Activated CD4-positive, CD25-positive, alpha-beta regulatory T cell treated with anti-CD3 and anti-CD28 coated beads, Interleukin-2, amount 50 U/mL, for 24 hours (primary cell): ENCODE results near the gene ATP2A1.

Source experiments
- ATAC-seq, 2 donors: fragments of 150-1000 bp; cut with Tn5 transposase; one replicate each; pipeline ENCODE4 v1.10.0; 2021; ENCODE audit warnings: mild to moderate bottlenecking in 1 of 2, moderate library complexity in 1 of 2

Gene ATP2A1

DNA sequence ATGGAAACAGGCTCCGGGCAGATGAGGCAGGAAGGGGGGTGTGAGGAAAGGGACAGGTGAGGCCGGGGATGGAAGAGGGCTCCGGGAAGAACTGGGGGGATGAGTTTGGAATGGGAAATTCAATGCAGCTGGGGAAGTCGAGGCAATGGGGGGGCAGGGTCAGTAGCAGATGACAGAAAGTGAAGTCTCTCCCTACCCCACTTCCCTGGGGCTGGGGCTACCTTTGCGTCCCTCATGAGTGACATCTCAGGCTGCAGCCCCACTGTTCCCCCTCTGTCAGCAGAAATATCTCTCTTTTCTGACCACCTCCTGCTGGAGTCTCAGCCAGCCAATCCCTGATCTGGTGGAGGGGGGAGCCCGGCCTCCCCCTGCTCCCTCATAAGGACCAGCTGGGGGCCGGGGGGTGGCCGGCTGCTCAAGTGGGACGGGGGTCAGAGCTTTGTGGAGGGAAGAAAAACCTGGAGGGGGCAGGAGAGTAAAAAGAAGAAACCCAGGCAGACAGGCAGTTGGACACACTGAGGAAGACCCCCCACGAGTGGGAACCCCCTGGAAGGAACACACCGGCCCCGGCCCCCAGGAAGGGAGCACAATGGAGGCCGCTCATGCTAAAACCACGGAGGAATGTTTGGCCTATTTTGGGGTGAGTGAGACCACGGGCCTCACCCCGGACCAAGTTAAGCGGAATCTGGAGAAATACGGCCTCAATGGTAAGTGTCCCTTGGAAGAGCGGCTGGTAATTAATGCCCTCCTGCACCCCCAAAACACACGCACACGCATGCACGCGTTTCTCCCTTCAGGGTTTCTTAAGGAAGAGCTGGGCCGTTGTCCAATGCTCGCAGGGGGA, at the start of gene ATP2A1:
Gene ATP2A1, plus strand, starts transcription at position 406 of the 844 bp plus-strand sequence. Its CDS starts 184 bp downstream, at position 590.
- ATAC-seq = no peak

DNA sequence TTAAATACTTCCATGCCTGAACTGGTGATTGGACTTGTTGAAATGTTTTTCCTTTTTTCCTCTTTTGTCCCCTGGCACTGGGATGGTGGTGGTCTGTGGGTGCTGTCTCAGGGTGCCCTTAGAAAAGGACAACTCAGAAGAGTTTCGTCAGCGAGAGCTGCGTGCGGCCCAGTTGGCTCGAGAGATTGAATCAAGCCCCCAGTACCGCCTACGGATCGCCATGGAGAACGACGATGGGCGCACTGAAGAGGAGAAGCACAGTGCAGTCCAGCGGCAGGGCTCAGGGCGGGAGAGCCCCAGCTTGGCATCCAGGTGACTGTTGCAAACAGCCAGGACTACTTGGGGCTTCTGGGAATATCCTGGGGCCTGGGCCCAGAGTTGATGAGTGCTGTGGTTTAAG, 48.5 kb upstream of the ATP2A1 start:
- ATAC-seq = no peak

DNA sequence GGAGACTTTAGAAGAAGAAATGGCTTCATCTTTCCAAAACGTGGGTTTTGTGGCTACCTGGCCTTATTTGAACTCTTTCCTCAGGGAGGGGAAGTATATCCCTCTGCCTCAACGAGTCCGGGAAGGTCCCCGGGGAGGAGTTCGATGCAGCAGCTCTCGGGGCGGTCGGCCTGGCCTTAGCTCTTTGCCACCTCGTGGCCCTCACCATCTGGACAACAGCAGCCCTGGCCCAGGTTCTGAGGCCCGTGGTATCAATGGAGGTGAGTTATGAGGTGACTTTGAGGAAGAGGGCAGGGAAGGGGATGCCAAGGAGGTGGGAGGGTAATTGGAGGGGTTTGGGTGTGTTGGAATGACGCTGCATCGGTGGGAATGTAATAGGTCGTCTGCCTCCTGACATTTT, 47.8 kb upstream of the ATP2A1 start:
- no peak for ATAC-seq

DNA sequence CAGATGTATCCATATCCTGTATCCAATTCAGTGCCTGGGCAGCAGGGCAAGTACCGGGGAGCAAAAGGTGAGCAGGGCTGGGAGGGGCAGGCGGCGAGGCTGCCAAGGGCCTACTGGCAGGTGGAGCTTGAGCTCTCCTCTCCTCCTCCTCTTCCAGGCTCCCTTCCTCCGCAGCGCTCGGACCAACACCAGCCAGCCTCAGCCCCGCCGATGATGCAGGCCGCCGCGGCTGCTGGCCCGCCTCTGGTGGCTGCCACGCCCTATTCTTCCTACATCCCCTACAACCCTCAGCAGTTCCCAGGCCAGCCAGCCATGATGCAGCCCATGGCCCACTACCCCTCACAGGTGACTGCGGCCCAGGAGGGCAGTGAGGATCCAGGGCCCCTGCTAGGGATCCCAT, 43.9 kb upstream of the ATP2A1 start:
- no peak for ATAC-seq

DNA sequence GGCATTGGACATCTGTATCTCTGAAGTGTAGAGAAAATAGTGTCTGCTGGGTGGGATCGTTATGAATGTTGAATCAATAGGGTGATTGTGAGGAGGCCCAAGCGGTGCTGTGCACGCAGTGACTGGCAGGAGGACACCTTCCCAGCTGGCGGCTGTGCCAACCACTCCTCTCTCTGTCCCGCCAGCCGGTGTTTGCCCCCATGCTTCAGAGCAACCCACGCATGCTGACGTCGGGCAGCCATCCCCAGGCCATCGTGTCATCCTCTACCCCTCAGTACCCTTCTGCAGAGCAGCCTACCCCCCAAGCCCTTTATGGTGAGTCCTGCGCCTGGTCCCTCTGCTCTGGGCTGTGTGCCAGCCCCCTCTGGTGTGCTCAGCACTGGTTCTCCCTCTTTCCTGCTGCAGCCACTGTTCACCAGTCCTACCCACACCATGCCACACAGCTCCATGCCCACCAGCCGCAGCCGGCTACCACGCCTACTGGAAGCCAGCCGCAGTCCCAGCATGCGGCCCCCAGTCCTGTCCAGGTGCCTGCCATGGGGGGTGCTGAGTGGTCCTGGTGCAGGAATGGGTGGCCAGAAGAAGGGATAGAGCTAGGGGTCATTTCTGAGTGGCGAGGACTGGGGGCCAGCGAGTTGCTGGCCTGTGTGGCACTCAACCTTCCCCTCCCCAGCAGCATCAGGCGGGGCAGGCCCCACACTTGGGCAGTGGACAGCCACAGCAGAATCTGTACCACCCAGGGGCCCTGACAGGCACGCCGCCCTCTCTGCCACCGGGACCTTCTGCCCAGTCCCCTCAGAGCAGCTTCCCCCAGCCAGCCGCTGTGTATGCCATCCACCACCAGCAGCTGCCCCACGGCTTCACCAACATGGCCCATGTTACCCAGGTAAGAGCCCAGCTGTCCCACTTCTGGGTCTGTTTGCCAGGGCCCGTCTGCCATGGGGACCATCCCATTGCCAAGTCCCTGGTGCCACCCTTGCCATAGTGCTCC, 43.1 kb upstream of the ATP2A1 start:
- ATAC-seq = no peak

DNA sequence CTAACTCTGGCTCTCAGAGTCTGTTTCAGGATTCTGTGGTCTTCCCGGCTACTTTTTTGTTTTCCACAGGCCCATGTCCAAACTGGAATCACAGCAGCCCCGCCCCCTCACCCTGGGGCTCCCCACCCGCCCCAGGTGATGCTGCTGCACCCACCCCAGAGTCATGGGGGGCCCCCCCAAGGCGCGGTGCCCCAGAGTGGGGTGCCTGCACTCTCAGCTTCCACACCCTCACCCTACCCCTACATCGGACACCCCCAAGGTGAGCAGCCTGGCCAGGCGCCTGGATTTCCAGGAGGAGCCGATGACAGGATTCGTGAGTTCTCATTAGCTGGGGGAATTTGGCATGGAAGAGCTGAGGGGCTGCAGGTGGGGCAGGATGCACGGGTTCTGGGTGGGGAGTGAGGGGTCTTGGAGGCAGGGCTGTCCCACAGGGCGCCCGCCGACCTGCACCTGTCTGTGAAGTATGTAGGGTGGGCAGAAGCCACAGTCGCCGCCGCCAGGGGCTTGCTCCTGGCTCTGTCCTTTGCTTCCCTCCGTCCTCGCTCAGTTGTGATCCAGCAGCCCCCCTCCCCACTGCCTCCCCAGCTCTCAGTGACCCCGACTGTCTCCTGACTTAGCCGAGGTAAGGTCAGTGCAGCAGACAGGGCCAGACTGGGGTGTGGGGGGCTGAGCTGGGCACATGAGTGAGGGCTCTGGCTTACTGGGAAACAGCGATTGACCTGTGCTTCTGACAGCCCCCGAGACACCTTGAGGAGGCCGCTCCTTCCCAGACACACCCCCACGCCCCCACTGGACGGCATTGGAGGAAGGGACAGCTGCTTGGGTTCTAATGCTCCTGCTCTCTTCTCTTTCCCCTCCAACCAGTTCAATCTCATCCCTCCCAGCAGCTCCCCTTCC, 42.2 kb upstream of the ATP2A1 start:
- no peak for ATAC-seq

DNA sequence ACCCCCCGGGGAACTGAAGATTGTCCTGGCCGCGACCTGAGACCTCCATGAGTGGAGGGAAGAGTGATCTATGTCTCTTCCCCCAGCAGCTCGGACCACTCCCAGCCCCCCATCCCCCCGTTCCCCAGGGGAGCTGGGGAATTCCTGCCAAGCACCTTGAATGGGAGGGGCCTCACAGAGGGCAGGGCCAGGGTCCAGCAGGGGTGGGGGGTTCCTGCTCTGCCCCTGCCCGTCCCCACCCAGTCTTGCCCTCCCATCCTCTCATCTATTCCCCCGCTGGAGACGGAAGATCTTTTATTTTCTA, 41.6 kb upstream of the ATP2A1 start:
- ATAC-seq = no peak

DNA sequence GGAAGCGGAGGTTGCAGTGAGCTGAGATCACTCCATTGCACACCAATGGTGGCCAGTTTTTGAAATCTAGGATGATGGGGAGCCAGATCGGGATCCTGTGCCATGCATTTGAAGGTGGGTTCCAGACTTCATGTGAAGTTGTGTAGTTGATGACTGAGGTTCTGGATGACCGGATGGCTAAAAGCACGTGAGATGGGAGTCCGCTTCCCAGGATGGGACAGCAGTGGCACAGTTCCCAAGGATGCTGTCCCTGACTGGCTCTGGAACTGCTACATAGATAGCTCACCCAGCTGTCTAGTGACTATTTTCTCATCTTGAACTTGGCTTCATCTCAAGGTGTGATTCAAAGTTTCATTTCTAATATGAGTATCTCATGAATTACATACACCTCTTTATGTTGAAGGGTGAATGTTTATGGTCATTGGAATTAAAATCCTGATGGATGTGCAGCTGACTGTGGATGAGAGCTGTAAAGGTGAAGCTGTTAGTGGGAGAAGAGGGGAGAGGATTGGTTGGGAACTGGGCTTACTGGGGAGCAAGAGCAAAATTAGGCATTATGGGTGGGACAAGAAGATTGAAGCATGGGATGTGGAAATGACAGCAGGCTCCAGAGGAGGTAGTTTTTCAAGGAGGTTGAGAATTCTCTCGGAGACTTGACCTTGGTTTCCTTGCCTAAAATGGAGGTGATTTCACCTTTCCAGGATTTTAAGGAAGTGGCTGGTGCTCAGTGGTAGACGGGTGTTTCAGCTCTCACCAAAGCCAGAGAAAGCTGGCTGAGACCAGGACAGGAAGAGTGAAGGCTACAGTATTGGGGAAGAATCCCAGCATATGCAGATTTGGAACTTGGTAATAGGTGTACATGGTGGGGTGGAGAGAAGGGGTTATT, 40.4 kb upstream of the ATP2A1 start:
- ATAC-seq = peak; percentile 43 to 64

DNA sequence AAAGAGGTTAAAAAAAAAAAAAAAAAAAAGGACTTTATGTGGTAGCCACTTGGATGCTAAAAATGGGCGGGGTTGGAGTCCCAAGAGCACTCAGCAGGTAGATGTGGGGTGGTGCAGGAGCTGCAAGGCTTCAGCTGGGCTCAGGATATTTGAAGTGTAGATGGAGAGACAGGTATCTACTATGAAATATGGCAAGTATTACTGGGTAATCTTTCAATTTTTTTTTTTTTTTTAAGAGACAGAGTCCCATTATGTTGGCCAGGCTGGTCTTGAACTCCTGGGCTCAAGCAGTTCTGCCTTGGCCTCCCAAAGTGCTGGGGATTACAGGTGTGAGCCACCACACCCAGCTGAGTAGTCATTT, 39.8 kb upstream of the ATP2A1 start:
- ATAC-seq = no peak

DNA sequence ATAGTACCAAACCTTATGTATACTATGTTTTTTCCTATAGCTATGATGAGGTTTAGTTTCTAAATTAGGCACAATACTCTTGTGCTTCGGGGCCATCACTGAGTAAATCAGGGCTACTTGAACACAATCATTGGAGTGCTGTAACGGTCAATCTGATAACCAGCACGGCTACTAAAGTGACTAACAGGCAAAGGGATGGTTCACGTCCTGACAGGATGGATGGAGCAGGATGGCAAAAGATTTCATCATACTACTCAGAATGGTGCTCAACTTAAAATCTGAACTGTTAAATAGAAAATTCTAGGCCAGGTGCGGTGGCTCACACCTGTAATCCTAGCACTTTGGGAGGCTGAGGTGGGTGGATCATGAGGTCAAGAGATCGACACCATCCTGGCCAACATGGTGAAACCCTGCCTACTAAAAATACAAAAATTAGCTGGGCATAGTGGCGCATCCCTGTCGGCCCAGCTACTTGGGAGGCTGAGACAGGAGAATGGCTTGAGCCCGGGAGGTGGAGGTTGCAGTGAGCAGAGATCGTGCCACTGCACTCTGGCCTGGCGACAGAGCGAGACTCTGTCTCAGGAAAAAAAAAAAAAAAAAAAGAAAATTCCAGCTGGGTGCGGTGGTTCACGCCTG, 39.2 kb upstream of the ATP2A1 start:
- no peak for ATAC-seq

DNA sequence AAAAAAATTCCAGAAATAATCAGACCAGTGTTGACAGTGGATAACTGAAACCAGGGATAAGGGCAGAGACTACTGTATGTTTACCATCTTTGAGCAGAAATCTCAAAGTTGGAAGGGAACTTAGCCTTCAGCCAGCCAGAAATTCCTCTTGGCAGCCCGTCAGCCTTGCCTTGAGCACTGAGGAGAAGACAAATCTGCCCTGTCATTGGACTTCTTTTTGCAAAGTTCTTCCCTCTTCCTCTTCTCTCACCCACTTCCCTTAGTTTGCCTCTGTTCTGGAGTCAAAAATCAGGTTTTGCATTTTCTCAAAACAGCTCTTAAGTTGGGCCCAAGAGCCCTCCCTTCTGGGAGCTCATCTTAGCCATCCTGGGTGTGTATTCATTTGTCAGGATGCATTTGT, 38.4 kb upstream of the ATP2A1 start:
- no peak for ATAC-seq

DNA sequence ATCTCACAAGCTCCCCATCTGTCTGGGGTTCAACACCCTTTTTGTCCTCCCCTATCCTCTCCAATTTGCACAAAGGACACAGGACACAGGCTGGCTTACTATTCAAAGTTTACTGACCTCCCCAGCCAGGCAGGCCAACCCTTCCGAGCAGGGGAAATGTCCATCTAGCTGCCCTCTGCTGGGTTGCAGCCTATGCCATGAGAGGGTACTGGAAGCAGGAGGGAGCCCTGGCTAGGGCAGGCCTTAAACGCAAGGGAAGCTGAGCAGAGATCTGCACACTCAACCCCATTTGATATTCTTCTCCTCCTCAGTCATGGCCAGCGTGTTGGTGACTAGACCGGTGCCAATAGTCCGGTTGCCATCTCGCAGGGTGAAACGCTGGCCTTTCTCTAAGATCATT, 35.6 kb upstream of the ATP2A1 start:
- no peak for ATAC-seq

DNA sequence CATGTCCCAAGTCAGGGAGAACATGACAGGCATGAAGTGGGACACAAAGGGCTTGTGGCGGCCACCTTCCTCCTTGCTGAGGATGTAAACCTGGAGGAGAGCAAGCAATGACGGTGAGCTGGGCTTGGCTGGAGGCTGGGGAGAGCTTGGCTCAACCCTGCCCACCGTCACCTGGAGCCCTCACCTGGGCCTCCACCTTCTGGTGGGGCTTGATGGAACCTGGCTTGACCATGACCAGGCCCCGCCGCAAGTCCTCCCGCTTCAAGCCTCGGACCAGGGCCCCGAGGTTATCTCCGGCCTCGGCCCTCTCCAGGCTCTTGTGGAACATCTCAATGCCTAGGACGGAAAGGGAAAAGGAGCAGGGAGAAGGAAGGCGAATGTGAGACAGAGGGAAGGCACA, 34.5 kb upstream of the ATP2A1 start:
- no peak for ATAC-seq

DNA sequence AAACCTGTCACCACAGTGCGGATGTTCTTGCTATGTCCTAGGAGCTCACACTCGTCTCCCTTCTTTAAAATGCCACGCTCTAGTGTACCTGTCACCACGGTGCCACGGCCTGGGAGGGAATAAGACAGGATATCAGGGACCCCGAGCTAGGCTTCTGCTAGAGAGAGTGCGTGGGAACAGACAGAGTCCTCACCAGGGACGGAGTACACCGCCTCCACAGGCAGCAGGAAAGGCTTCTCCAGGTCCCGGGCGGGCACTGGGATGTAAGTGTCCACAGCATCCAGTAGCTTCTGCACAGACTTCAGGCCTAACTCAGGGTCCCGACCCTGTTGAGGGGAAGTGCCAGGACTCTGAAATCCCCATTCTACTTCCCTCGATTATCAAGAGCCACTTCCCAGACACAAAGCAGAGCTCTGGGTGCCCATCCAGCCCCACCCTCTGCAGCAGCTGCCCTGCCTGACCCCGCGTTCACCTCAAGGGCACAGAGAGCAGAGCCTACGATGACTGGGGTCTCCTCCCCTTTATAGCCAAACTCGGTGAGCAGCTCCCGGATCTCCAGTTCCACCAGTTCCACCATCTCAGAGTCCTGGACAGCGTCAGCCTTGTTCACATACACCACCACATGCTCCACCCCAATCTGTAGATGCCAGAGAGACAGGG, 33.9 kb upstream of the ATP2A1 start:
- no peak for ATAC-seq

DNA sequence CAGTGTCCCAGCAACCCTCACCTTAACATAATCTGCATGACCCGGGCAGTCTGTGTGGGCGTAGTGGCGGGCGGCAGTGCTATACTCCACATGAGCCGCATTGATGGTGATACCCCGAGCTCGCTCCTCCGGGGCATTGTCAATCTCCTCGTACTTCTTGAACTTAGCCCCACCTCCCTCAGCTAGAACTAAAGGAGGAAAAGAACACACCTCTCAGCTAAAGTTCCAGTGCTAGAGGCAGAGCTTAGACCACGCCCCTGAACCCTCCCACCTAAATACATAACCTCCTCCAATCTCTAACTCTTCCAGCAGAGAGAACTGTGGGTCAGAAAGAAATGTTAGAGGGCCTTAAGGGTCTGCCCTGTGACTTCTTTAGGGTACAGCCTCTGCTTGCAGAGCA, 33.0 kb upstream of the ATP2A1 start:
- ATAC-seq = no peak

DNA sequence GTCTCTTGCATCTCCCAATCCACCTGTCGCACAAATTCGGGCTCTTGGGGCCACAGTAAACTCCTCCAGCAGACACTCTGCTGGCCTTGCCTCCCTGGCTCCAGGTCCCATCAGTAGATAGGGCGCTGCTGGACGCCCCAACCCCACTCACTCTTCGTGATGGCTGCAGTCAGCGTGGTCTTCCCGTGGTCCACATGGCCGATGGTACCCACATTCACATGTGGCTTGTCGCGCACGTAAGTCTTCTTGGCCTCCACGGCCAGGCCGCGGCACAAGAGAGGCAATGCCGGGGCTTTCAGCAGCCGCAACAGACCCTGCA, 32.6 kb upstream of the ATP2A1 start:
- no peak for ATAC-seq

DNA sequence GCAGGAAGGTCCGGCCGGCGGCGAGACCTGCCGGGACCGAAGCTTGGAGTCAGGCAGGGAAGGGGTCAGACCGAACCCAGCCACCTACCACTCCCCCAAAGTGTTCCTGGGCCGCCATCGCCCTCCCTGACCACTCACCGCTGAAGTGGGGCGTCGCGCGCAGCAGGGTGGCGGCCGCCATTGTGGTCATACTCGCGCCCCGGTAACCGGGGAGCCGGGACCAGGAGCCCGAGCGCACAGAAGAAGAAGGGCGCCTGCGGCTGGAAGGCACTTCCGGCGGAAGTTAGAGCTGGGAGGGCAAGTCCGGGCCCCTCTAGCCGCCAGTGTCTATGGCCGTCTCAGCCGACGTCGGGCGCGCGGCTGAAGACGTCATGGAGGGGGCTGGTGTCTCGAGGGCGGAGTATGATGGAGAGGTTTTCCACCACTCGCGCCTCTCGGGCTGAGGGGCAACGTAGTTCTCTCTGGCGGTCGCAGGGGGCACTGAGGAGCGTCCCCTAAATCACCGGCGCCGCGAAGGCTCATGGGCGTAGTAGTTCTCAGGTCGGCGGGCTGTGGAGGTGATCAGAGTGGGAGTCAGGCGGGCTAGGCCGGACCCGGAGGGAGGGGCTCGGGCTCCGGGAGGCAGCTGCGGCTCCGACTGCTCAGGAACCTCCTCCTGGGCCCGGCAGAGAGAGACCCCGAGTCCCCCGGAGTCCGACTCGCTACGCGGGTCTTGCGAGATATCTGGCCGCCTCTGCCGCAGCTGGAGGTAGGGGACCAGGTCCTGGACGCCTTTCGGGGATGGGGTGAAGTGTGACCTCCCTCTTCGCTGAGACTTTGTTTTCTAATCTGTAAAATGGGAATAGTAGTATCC, 32.0 kb upstream of the ATP2A1 start, which contains the start of gene TUFM:
Gene TUFM, minus strand, starts transcription at position 269 of the 853 bp plus-strand sequence. Its CDS starts 79 bp downstream, at position 190.
- peak; percentile 96 to 98 for ATAC-seq

DNA sequence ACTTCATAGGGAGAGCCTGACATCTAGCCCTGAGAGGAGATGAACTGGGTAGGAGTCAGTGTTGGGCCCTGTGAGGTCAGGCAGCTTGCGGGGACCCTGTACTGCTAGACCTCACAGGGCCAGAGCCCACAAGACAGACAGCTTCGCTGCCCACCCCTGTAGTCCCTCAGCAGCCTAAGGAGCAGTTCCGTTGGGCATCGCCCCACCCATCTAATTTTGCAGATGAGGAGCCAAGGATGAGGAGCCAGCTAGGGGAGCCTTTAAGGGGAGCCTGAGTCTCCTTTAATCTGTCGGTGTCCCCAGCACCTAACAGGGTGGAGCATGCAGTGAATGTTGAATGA, 31.4 kb upstream of the ATP2A1 start:
- ATAC-seq = no peak

DNA sequence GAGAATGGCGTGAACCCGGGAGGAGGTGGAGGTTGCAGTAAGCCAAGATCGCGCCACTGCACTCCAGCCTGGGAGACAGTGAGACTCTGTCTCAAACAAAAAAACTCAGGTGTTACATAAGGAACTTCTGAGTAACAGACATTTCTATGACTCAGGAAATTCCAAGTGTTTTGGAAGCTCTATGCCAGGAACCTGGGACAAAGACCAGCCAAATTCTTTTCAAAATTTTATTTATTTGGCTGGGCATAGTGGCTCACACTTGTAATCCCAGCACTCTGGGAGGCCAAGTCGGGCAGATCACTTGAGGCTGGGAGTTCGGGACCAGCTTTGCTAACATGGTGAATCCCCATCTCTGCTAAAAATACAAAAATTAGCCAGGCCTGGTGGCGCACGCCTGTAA, 19.9 kb upstream of the ATP2A1 start:
- ATAC-seq = no peak

DNA sequence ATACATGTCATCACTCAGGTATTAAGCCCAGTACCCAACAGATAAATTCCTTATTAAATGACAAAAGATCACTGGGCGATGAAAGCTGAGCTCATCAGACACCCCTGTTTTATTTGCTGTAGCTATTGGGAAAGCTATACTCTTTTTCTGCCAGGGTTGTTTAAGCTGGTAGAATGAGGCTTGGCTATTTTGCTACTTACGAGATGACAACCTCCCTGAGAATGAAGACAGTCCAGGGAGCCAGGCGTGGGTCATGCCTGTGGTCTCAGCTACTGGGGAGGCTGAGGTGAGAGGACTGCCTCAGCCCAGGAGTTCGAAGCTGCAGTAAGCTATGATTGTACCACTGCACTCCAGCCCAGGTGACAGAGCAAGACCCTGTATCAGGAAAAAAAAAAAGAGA, 19.0 kb upstream of the ATP2A1 start:
- no peak for ATAC-seq
